GM20000 (cell line): ENCODE measurements around the gene DMC1.
"Not testable (repeated sequence)": the region's sequence is repeated elsewhere in the genome, so short reads cannot be mapped to it uniquely, and the experiment has no call there.

ENCODE experiments used
- DNase-seq: peaks from one replicate; pipeline ENCODE4 v3.0.0; 2012; ENCODE audit warnings: low spot score
- CTCF ChIP-seq: IDR thresholded peaks from 2 replicates; pipeline ENCODE4 v1.5.1; 2012; ENCODE audit warnings: mild to moderate bottlenecking, control low read depth; ENCODE audit errors: extremely low read depth, missing control alignments

Gene DMC1

GRCh38 chr22:38471237-38471636, 98.7 kb downstream of the DMC1 start:
- no peak for DNase-seq
- TF ChIP-seq CTCF: no peak

GRCh38 chr22:38470179-38470578, 99.8 kb downstream of the DMC1 start:
- not testable (repeated sequence) for DNase-seq

- DNase-seq: peak; percentile 18
- TF ChIP-seq CTCF: no peak
These were observed 100.6 kb downstream of the DMC1 start for GRCh38 chr22:38469306-38469781.
